Endothelial cell (in vitro differentiated cells): Measurements from ENCODE around the gene VAV2. TPM values are rescaled to one million over a fixed set of nuclear protein-coding genes. Genes with fewer than 3 reads are reported as not detected.
"Not testable (repeated sequence)": the region's sequence is repeated elsewhere in the genome, so short reads cannot be mapped to it uniquely, and the experiment has no call there.

Experiments used
- DNase-seq: peaks from one replicate; pipeline ENCODE4 v3.0.0; 2021; ENCODE audit warnings: low spot score
- H3K27ac Mint-ChIP-seq: one replicate; pipeline ENCODE4 v1.8.0; 2021; ENCODE audit warnings: mixed read lengths, inconsistent platforms; ENCODE audit not compliant: unreplicated experiment
- H3K27me3 Mint-ChIP-seq: one replicate; pipeline ENCODE4 v1.8.0; 2021; ENCODE audit warnings: mild to moderate bottlenecking, moderate library complexity, mixed read lengths, inconsistent platforms; ENCODE audit not compliant: unreplicated experiment
- H3K36me3 Mint-ChIP-seq: one replicate; pipeline ENCODE4 v1.8.0; 2021; ENCODE audit warnings: mild to moderate bottlenecking, low read depth, mixed read lengths, inconsistent platforms; ENCODE audit not compliant: unreplicated experiment
- H3K4me1 Mint-ChIP-seq: one replicate; pipeline ENCODE4 v1.8.0; 2021; ENCODE audit warnings: mild to moderate bottlenecking, mixed read lengths, inconsistent platforms; ENCODE audit not compliant: unreplicated experiment
- H3K4me3 Mint-ChIP-seq: one replicate; pipeline ENCODE4 v1.8.0; 2021; ENCODE audit warnings: mild to moderate bottlenecking, mixed read lengths, inconsistent platforms; ENCODE audit not compliant: unreplicated experiment
- H3K9me3 Mint-ChIP-seq: one replicate; pipeline ENCODE4 v1.8.0; 2021; ENCODE audit warnings: mixed read lengths, inconsistent platforms; ENCODE audit not compliant: unreplicated experiment
- CTCF ChIP-seq: fragments of 200-600 bp; sonication (generic); IDR thresholded peaks from one replicate; pipeline ENCODE4 v1.5.0; 2021; ENCODE audit warnings: antibody characterized with exemption; ENCODE audit not compliant: unreplicated experiment
- total RNA-seq: library from RNA; stranded (reverse); fragmentation: NEBNext Ultra II Directional; extraction: Animal tissue kit (Norgen Biotek cat#: 25700); gene quantifications from one replicate; pipeline ENCODE4 v1.2.1, GENCODE V29; 2021; ENCODE audit not compliant: unreplicated experiment

Gene VAV2
- total RNA-seq, 1 donor from 2014 or later: 27.2 TPM

- no peaks in the 10 kb centered on the region for H3K4me1 Mint-ChIP-seq
- H3K27ac Mint-ChIP-seq: no peak overlapping the region
- DNase-seq: no peak
- H3K9me3 Mint-ChIP-seq: no peaks in the 10 kb centered on the region
- H3K4me3 Mint-ChIP-seq: no peak overlapping the region
- peaks cover 6% of the 10 kb centered on the region for H3K27me3 Mint-ChIP-seq
- no peak for TF ChIP-seq CTCF
- H3K36me3 Mint-ChIP-seq: no peaks in the 10 kb centered on the region
Observed at GRCh38 chr9:133906218-133906617, 85.9 kb downstream of the VAV2 start.

- Mint-ChIP-seq H3K4me1 (no peaks in the 10 kb centered on the region), H3K36me3 (no peaks in the 10 kb centered on the region), H3K4me3 (no peak overlapping the region), H3K9me3 (no peaks in the 10 kb centered on the region), H3K27ac (no peak overlapping the region), H3K27me3 (peaks cover 6% of the 10 kb centered on the region)
- no peak for TF ChIP-seq CTCF
- DNase-seq: no peak
Observed at GRCh38 chr9:133905493-133905892, 86.6 kb downstream of the VAV2 start.

- no peak overlapping the region for H3K27ac Mint-ChIP-seq
- H3K9me3 Mint-ChIP-seq: no peaks in the 10 kb centered on the region
- no peaks in the 10 kb centered on the region for H3K4me1 Mint-ChIP-seq
- no peak overlapping the region for H3K4me3 Mint-ChIP-seq
- no peak for TF ChIP-seq CTCF
- no peaks in the 10 kb centered on the region for H3K36me3 Mint-ChIP-seq
- no peak for DNase-seq
- peaks cover 4% of the 10 kb centered on the region for H3K27me3 Mint-ChIP-seq
Observed at GRCh38 chr9:133904346-133905090, 87.6 kb downstream of the VAV2 start.

- no peaks in the 10 kb centered on the region for H3K9me3 Mint-ChIP-seq
- no peak overlapping the region for H3K4me3 Mint-ChIP-seq
- no peak overlapping the region for H3K27ac Mint-ChIP-seq
- no peaks in the 10 kb centered on the region for H3K4me1 Mint-ChIP-seq
- no peak for DNase-seq
- H3K27me3 Mint-ChIP-seq: peaks cover 2% of the 10 kb centered on the region
- TF ChIP-seq CTCF: no peak
- H3K36me3 Mint-ChIP-seq: no peaks in the 10 kb centered on the region
Observed at GRCh38 chr9:133901184-133901835, 90.8 kb downstream of the VAV2 start.

- Mint-ChIP-seq H3K9me3 (no peaks in the 10 kb centered on the region), H3K4me3 (no peak overlapping the region), H3K36me3 (peaks cover 6% of the 10 kb centered on the region), H3K27me3 (peaks cover 5% of the 10 kb centered on the region), H3K4me1 (no peaks in the 10 kb centered on the region), H3K27ac (no peak overlapping the region)
- no peak for TF ChIP-seq CTCF
- DNase-seq: no peak
Observed at GRCh38 chr9:133897675-133898074, 94.4 kb downstream of the VAV2 start.

- H3K9me3 Mint-ChIP-seq, H3K36me3 Mint-ChIP-seq, H3K4me3 Mint-ChIP-seq, DNase-seq, H3K4me1 Mint-ChIP-seq, H3K27ac Mint-ChIP-seq, H3K27me3 Mint-ChIP-seq: not testable (repeated sequence)
Observed at GRCh38 chr9:133896007-133896406, 96.1 kb downstream of the VAV2 start.
